HepG2 (cell line): Measurements from ENCODE around the gene CERS6. TPM values are rescaled to one million over a fixed set of nuclear protein-coding genes. Genes with fewer than 3 reads are reported as not detected.

ENCODE experiments used
- ATAC-seq: fragments of 200-7000 bp; cut with Tn5 transposase; 3 replicates; pipeline ENCODE4 v1.9.1; 2020; ENCODE audit warnings: mild to moderate bottlenecking, moderate library complexity
- BruUV-seq: library from RNA; stranded (reverse); fragments of 400-500 nt; replicated peaks from 2 replicates; lab custom pipeline; 2021; lab: Mats Ljungman, UMichigan
- CTCF ChIA-PET: fragments of 300-600 bp; formaldehyde crosslinking; extraction: SDS; loops from one replicate; lab custom pipeline; 2021; ENCODE audit warnings: low total read pairs, inconsistent platforms, low intra/inter-chr PET ratio; lab: Yijun Ruan, JAX
- POLR2A ChIA-PET: fragments of 350-600 bp; sonication (Branson Sonifier 250); formaldehyde crosslinking; loops from one replicate; lab custom pipeline; 2020; ENCODE audit warnings: antibody characterized with exemption, inconsistent platforms; lab: Yijun Ruan, JAX
- DNase-seq: peaks from one replicate; pipeline ENCODE4 v3.0.0-alpha.2; 2015; ENCODE audit warnings: low spot score
- FAIRE-seq: peaks from 3 replicates; lab custom pipeline; 2011; peaks lifted over from hg19 to GRCh38; lab: Jason Lieb, UNC
- H2AFZ ChIP-seq: one replicate; pipeline ENCODE4 v1.6.1; 2011; ENCODE audit warnings: low read length, inconsistent platforms
- H3K27ac ChIP-seq: fragments of 300-600 bp; 3 replicates; pipeline ENCODE4 v1.8.0; 2011; ENCODE audit warnings: mixed run types, mild to moderate bottlenecking, mixed read lengths, low read length, inconsistent platforms; ENCODE audit not compliant: insufficient read depth; ENCODE audit errors: extremely low read length
- H3K27me3 ChIP-seq, 2 experiments: fragments of 200-600 bp in 1 of 2; 2 replicates in 1 of 2; 3 replicates in 1 of 2; pipeline versions ENCODE4 v1.6.0 to v1.8.0; 2011; ENCODE audit warnings: low read length in 2 of 2, mild to moderate bottlenecking in 2 of 2, moderate library complexity in 2 of 2, inconsistent platforms in 1 of 2; ENCODE audit not compliant: insufficient read depth in 2 of 2, control insufficient read depth in 1 of 2
- H3K36me3 ChIP-seq, 2 experiments: fragments of 200-600 bp in 1 of 2; replicated peaks in 1 of 2; 2 replicates in 1 of 2; 3 replicates in 1 of 2; pipeline versions ENCODE4 v1.5.1 to v1.8.0; 2011; ENCODE audit warnings: low read length in 2 of 2, inconsistent platforms in 1 of 2; ENCODE audit not compliant: insufficient read depth in 2 of 2, control insufficient read depth in 1 of 2
- H3K4me1 ChIP-seq: 2 replicates; pipeline ENCODE4 v1.5.1; 2012; ENCODE audit warnings: low read length, inconsistent platforms; ENCODE audit not compliant: insufficient read depth
- H3K4me2 ChIP-seq: 2 replicates; pipeline ENCODE4 v1.6.0; 2011; ENCODE audit warnings: low read depth, low read length, inconsistent platforms
- H3K4me3 ChIP-seq, 3 experiments: fragments of 200-600 bp in 1 of 3; sonication (generic), shearing (Covaris generic) in 1 of 3; replicated peaks in 1 of 3; 2 replicates each; pipeline ENCODE4 v1.5.1; 2011 to 2016; ENCODE audit warnings: low read length in 3 of 3, inconsistent platforms in 2 of 3, low read depth in 2 of 3, mild to moderate bottlenecking in 2 of 3, control low read depth in 1 of 3, mixed read lengths in 1 of 3; ENCODE audit not compliant: insufficient read depth in 1 of 3
- H3K79me2 ChIP-seq: one replicate; pipeline ENCODE4 v1.6.1; 2011; ENCODE audit warnings: low read length, inconsistent platforms; ENCODE audit not compliant: insufficient read depth
- H3K9ac ChIP-seq: 2 replicates; pipeline ENCODE4 v1.6.0; 2011; ENCODE audit warnings: mild to moderate bottlenecking, low read depth, low read length, inconsistent platforms; ENCODE audit not compliant: insufficient read depth
- H3K9me3 ChIP-seq: 2 replicates; pipeline ENCODE4 v1.5.1; 2012; ENCODE audit warnings: mild to moderate bottlenecking, low read length
- H4K20me1 ChIP-seq: 2 replicates; pipeline ENCODE4 v1.6.0; 2011; ENCODE audit warnings: inconsistent platforms, mild to moderate bottlenecking, low read length, moderate library complexity; ENCODE audit not compliant: insufficient read depth
- ISX ChIP-seq: sonication (generic); formaldehyde crosslinking; conservative IDR thresholded peaks from 2 replicates; pipeline ENCODE4 v1.5.0; 2020; ENCODE audit warnings: missing genetic modification reagents
- RORA ChIP-seq: sonication (generic); formaldehyde crosslinking; IDR thresholded peaks from 2 replicates; pipeline ENCODE4 v1.5.0; 2020; ENCODE audit warnings: mild to moderate bottlenecking, missing genetic modification reagents, moderate library complexity
- SPEN ChIP-seq: sonication (generic); formaldehyde crosslinking; IDR thresholded peaks from 2 replicates; pipeline ENCODE4 v1.5.1; 2020; ENCODE audit warnings: low read depth, mild to moderate bottlenecking, missing genetic modification reagents
- ZNF12 ChIP-seq: sonication (generic); formaldehyde crosslinking; IDR thresholded peaks from 2 replicates; pipeline ENCODE4 v1.5.0; 2020; ENCODE audit warnings: missing genetic modification reagents
- ZNF430 ChIP-seq: sonication (generic); formaldehyde crosslinking; IDR thresholded peaks from 2 replicates; pipeline ENCODE4 v1.9.0; 2021; ENCODE audit warnings: mild to moderate bottlenecking, missing genetic modification reagents
- WGBS: methylation state at CpG from one replicate; pipeline ENCODE4 v1.1.6; 2017; ENCODE audit warnings: low lambda C conversion rate; 5-methylcytosine and 5-hydroxymethylcytosine counted together
- in situ Hi-C: cut with HindIII; loops from 2 replicates; pipeline ENCODE4 v1.10.0; 2017; ENCODE audit warnings: low pct_unique_long_range_greater_than_20kb; ENCODE audit not compliant: extremely low pct_ligation_motif_present
- intact Hi-C: fragments of 100-400 bp; cut with micrococcal nuclease; formaldehyde crosslinking; loops from one replicate; pipeline ENCODE4 v1.10.0; 2022; ENCODE audit not compliant: unreplicated experiment
- polyA plus RNA-seq, 8 experiments: library from polyadenylated mRNA; depleted of rRNA in 3 of 8; stranded (reverse) in 7 of 8; unstranded in 1 of 8; fragments of >200 nt; fragmentation: Illumina TruSeq in 4 of 8; extraction: Trizol in 4 of 8; gene quantifications; 2 replicates each; pipeline versions ENCODE4 v1.2.1 to v1.2.3, GENCODE V29; 2011 to 2016; ENCODE audit warnings: low read depth in 4 of 8, missing spikeins in 1 of 8, mixed read lengths in 1 of 8; ENCODE audit not compliant: insufficient read depth in 1 of 8
- total RNA-seq, 5 experiments: library from RNA; depleted of rRNA; stranded (reverse); fragments of >200 nt; fragmentation: Illumina TruSeq; extraction: Trizol; gene quantifications; 2 replicates each; pipeline ENCODE4 v1.2.3, GENCODE V29; 2016; ENCODE audit warnings: low read depth in 1 of 5
- TF ChIP-seq, protein P1 (sequence below): sonication (generic); formaldehyde crosslinking; IDR thresholded peaks from 2 replicates; pipeline ENCODE4 v1.4.0; 2020; ENCODE audit warnings: missing genetic modification reagents
- TF ChIP-seq, protein P2 (sequence below): sonication (generic); formaldehyde crosslinking; IDR thresholded peaks from 2 replicates; pipeline ENCODE4 v1.5.0; 2020; ENCODE audit warnings: missing genetic modification reagents

Gene CERS6
- total and polyA plus RNA-seq, 2 of the 13 experiments (the other 11 are each of a cell fraction or from before 2014, with no cell fraction given): 10.1 to 20.3 TPM

DNA sequence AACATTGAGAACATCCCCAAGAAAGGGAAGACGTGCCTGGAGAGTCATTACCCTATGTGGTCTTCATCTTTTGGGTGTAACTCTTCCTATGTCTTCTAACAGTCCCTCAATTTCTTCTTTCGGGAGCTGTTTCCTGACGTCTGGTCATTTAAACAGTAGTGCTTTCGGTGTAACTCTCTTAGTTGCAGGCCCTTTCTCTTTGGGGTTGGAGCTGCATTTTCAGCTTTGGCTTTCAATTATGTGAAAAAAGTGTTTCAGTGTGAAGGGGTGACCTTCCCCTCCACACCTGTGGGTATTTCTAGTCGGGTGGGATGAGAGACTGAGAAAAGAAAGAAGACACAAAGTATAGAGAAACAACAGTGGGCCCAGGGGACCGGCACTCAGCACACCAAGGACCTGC, 105.9 kb downstream of the CERS6 start:
- intact Hi-C loops (no loop called here), in situ Hi-C loops (no loop called here)
- ChIA-PET POLR2A (no interaction called here), CTCF (no interaction called here)
- peaks cover 7 to 30% of the 10 kb centered on the region in 2 experiments for H3K36me3 ChIP-seq
- no peaks in the 10 kb centered on the region for H3K27me3 ChIP-seq
- H3K4me2 ChIP-seq: no peak overlapping the region
- WGBS: 95% methylated on average over 6 of the region's 6 CpGs
- no TSS peak for BruUV-seq
- H3K9me3 ChIP-seq: no peaks in the 10 kb centered on the region
- DNase-seq (no peak), FAIRE-seq (no peak), ATAC-seq (no peak)
- H3K79me2 ChIP-seq: no peaks in the 10 kb centered on the region
- H4K20me1 ChIP-seq: no peaks in the 10 kb centered on the region
- H3K27ac ChIP-seq: no peak overlapping the region
- no peak overlapping the region for H3K4me3 ChIP-seq
- TF ChIP-seq ISX (CRISPR knock-in tag) (no peak), RORA (CRISPR knock-in tag) (no peak), ZNF12 (CRISPR knock-in tag) (no peak), SPEN (CRISPR knock-in tag) (no peak), ZNF430 (CRISPR knock-in tag) (no peak)
- TF ChIP-seq, protein P1, sequence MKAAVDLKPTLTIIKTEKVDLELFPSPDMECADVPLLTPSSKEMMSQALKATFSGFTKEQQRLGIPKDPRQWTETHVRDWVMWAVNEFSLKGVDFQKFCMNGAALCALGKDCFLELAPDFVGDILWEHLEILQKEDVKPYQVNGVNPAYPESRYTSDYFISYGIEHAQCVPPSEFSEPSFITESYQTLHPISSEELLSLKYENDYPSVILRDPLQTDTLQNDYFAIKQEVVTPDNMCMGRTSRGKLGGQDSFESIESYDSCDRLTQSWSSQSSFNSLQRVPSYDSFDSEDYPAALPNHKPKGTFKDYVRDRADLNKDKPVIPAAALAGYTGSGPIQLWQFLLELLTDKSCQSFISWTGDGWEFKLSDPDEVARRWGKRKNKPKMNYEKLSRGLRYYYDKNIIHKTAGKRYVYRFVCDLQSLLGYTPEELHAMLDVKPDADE (CRISPR knock-in tag): no peak
- TF ChIP-seq, protein P2, sequence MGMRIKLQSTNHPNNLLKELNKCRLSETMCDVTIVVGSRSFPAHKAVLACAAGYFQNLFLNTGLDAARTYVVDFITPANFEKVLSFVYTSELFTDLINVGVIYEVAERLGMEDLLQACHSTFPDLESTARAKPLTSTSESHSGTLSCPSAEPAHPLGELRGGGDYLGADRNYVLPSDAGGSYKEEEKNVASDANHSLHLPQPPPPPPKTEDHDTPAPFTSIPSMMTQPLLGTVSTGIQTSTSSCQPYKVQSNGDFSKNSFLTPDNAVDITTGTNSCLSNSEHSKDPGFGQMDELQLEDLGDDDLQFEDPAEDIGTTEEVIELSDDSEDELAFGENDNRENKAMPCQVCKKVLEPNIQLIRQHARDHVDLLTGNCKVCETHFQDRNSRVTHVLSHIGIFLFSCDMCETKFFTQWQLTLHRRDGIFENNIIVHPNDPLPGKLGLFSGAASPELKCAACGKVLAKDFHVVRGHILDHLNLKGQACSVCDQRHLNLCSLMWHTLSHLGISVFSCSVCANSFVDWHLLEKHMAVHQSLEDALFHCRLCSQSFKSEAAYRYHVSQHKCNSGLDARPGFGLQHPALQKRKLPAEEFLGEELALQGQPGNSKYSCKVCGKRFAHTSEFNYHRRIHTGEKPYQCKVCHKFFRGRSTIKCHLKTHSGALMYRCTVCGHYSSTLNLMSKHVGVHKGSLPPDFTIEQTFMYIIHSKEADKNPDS (CRISPR knock-in tag): no peak
- no peak overlapping the region for H3K9ac ChIP-seq
- H2AFZ ChIP-seq: no peak overlapping the region
- no peaks in the 10 kb centered on the region for H3K4me1 ChIP-seq
